Stimulated activated CD4-positive, alpha-beta T cell treated with anti-CD3 and anti-CD28 coated beads, Interleukin-2, amount 100 ng/mL, for 48 hours (primary cell): Measurements from ENCODE around the gene UGT1A9.

ENCODE experiments used
- DNase-seq, 2 donors: peaks; one replicate each; pipeline ENCODE4 v3.0.0-alpha.2; 2020

The UGT1A9 gene

DNA sequence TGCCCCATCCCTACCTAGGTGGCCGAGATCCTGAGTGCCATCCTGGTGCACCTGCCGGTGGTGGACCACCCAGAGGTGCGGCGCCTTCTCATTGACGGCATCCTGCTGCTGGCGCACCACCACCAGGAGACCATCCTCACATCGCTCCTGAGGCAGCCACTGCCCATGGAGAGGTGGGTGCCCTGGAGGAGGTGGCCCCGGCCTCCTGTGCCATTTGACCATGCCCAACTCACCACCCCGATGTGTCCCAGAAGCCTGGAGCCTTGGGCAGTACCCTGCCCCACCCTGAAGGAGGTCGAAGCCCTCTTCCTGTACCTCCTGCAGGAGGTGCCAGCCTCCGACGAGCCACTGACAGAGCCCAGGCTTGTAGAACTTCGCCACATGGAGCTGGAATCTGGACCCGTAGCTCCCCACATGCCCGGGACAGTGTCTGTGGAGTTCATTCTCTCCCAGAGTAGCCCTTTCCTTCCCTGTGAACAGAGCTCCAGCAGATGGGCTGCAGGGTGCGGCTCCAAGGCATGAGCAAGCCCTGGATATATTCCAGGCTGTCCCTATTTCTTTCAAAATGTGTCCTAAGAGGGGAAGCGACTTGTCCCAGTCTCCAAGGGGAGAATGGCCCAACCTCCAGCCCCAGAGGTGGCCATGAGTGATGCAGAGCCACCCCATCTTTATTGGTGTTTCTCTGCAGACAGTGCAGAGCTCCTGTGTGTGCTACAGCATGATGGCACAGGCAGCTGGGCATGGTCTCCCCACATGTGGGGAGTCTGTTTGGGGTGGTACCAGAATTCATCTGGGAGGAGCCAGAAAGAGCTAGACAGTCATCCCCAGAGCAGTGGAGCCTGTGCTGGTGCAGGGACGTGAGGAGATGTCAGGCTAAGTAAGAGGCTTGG lies 148.4 kb downstream of the UGT1A9 start:
- no peak for DNase-seq

GRCh38 chr2:233820774-233821105 lies 149.0 kb downstream of the UGT1A9 start:
- no peak for DNase-seq

GRCh38 chr2:233821196-233821595 lies 149.5 kb downstream of the UGT1A9 start:
- no peak for DNase-seq

- no peak for DNase-seq
These were observed 150.0 kb downstream of the UGT1A9 start for GRCh38 chr2:233821709-233822100.

GRCh38 chr2:233822101-233822771 lies 150.5 kb downstream of the UGT1A9 start:
- DNase-seq: no peak
